ENCODE data around the gene TDO2.

GRCh38 chr4:155929833-155930232 lies 26.3 kb downstream of the TDO2 start:
- TF ChIP-seq CBFB (CRISPR knock-in tag; IDR thresholded peaks at IDR 0.05; ENCODE audit: low read depth) (no peak), NFYB (CRISPR knock-in tag; conservative IDR thresholded peaks at IDR 0.05; ENCODE audit: low read depth) (no peak), CTCF (IDR thresholded peaks at IDR 0.05) (no peak), NR2C2 (CRISPR knock-in tag; IDR thresholded peaks at IDR 0.05) (no peak), NFE2L1 (CRISPR knock-in tag; IDR thresholded peaks at IDR 0.05) (no peak), NFATC4 (CRISPR knock-in tag; IDR thresholded peaks at IDR 0.05) (no peak), ZNF121 (CRISPR knock-in tag; IDR thresholded peaks at IDR 0.05) (no peak), ZNF317 (CRISPR knock-in tag; IDR thresholded peaks at IDR 0.05; ENCODE audit: borderline replicate concordance, low read depth) (no peak), ZNF281 (CRISPR knock-in tag; IDR thresholded peaks at IDR 0.05) (no peak)
